GM23248 (cell line): Measurements from ENCODE around the gene WWC1.

Source experiments
- EZH2 ChIP-seq: fragments of 200-600 bp; sonication (generic); IDR thresholded peaks from 2 replicates; pipeline ENCODE4 v1.6.1; 2018; ENCODE audit warnings: antibody characterized with exemption, mild to moderate bottlenecking; ENCODE audit not compliant: insufficient read depth, poor library complexity, severe bottlenecking
- EZH2phosphoT487 ChIP-seq: fragments of 200-600 bp; sonication (generic); IDR thresholded peaks from 2 replicates; pipeline ENCODE4 v1.6.1; 2018; ENCODE audit warnings: antibody characterized with exemption, moderate library complexity, mild to moderate bottlenecking, low read depth; ENCODE audit not compliant: insufficient read depth

GRCh38 chr5:168318240-168318639 lies 26.8 kb downstream of the WWC1 start:
- TF ChIP-seq EZH2 (no peak), EZH2phosphoT487 (no peak)
